Measurements from ENCODE around the gene C6orf132.

The C6orf132 gene

DNA sequence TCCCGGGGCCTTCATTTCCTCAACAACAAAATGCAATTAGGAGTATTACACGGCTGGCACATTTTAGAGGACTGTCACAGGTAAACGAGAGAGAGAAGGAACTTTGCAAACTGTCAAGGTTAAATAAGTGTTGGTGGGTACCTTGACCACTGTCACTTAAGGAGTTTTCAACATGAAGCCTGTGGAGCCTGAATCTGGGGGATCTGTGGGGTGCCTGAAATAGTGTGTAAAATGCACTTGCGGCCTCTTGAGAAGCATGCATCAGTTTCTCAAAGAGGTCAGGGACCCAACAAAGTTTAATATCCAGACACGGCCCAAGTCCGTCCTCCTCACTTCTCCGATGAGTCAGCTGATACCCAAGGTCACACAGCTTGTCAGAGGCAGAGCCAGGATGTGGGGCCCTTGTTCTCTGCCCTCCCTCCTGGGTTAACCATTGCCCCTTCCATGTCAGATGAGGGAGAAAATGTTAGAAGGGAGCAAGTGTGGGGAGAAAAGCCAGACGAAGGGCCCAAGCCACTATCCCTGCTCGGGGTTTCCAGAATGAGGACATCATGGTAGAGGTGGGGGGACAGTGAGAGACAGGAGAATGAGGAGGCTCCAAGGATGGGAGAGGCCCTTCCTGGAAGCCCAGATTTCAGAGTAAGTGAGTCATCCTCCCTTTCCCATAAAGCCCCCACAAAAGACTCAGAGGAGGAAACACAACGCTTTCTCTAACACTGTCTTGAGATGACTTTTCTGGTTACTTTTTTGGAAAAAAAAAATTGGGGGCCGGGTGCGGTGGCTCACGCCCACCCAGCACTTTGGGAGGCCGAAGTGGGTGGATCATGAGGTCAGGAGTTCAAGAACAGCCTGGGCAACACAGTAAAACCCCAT is 42.2 kb downstream of the C6orf132 start:
- Histone ChIP-seq H4K91ac (ENCODE audit: low read depth, low read length) (no peak overlapping the region), H3K36me3 (ENCODE audit: control insufficient read depth in 1 of 2, insufficient read depth in 2 of 2, low read length in 2 of 2) (no peaks in the 10 kb centered on the region), H3K79me2 (ENCODE audit: control insufficient read depth, insufficient read depth, low read length, poor library complexity) (no peaks in the 10 kb centered on the region), H3K4me1 (ENCODE audit: control insufficient read depth in 1 of 2, insufficient read depth in 2 of 2, low read length in 2 of 2) (peaks cover 3 to 11% of the 10 kb centered on the region in 2 experiments), H3K4me3 (ENCODE audit: low read depth, low read length) (no peak overlapping the region), H2BK5ac (ENCODE audit: low read depth, low read length, poor library complexity) (no peak overlapping the region), H3K9me3 (ENCODE audit: insufficient read depth, low read depth, low read length) (no peaks in the 10 kb centered on the region), H3K27ac (ENCODE audit: low read depth, low read length) (no peak overlapping the region), H3K79me1 (ENCODE audit: low read length) (peaks cover 4% of the 10 kb centered on the region), H4K8ac (ENCODE audit: low read depth, low read length) (no peak overlapping the region), H3K18ac (ENCODE audit: low read length) (no peak overlapping the region), H3K14ac (ENCODE audit: low read length) (no peak overlapping the region), H3K4ac (ENCODE audit: low read depth, low read length) (no peak overlapping the region), H3K23ac (ENCODE audit: low read length) (no peak overlapping the region), H2BK120ac (ENCODE audit: insufficient read depth, low read length, poor library complexity) (no peak overlapping the region), H4K12ac (ENCODE audit: low read depth, low read length) (no peak overlapping the region), H3K4me2 (ENCODE audit: low read length) (no peak overlapping the region), H2BK12ac (ENCODE audit: low read length) (no peak overlapping the region), H3K27me3 (ENCODE audit: insufficient read depth, low read length) (no peaks in the 10 kb centered on the region), H2AK5ac (ENCODE audit: low read length) (no peak overlapping the region), H3K9ac (ENCODE audit: low read length) (no peak overlapping the region), H2AFZ (ENCODE audit: insufficient read depth, low read length, poor library complexity) (no peak overlapping the region)
- no CpG with 5 or more reads among the region's 14 CpGs for WGBS (ENCODE audit: extremely low coverage, insufficient coverage, insufficient read length)
- no peak for DNase-seq

DNA sequence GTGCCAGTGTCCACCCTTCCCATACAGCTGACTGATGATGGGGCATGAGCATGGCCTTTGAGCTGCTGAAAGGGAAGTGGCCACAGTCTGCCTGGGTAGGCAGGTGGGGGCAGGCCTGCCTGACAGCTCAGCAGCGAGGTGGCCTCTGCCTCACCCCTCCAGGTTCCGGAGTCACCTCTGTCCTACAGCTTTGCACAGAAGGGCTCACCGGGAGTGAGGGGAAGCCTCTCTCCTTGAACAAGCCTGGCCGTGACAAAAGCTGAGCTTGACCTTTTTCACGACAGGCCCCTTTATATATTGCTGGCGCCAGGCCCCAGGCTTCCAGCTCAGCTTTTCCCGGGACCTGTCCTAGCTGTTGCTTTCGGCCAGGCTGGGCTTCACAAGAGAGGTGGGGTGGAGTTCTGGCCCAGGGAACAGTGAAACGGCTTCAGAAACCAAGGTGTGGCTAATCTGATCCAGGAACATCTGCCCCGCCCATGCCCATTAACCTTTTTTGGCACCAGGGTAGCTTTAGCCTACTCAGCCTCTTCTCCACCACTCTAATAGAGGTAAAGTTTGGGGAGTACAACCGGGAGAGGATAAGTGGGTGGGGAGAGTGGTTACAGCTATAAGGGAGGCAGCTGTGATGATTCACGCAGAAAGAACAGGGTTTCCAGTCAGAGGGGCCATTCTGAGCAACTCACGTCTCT is 42.9 kb downstream of the C6orf132 start:
- no peak overlapping the region for H3K4me2 ChIP-seq (ENCODE audit: low read length)
- H3K4me1 ChIP-seq (ENCODE audit: control insufficient read depth in 1 of 2, insufficient read depth in 2 of 2, low read length in 2 of 2), result peaks cover 3 to 8% of the 10 kb centered on the region in 2 experiments
- no peaks in the 10 kb centered on the region for H3K27me3 ChIP-seq (ENCODE audit: insufficient read depth, low read length)
- no peaks in the 10 kb centered on the region for H3K9me3 ChIP-seq (ENCODE audit: insufficient read depth, low read depth, low read length)
- H3K36me3 ChIP-seq (ENCODE audit: control insufficient read depth in 1 of 2, insufficient read depth in 2 of 2, low read length in 2 of 2), result no peaks in the 10 kb centered on the region
- H3K79me1 ChIP-seq (ENCODE audit: low read length), result peaks cover 3% of the 10 kb centered on the region
- no peak overlapping the region for H3K4ac ChIP-seq (ENCODE audit: low read depth, low read length)
- no peak overlapping the region for H4K12ac ChIP-seq (ENCODE audit: low read depth, low read length)
- no peak for DNase-seq
- no peak overlapping the region for H2BK12ac ChIP-seq (ENCODE audit: low read length)
- no peak overlapping the region for H4K8ac ChIP-seq (ENCODE audit: low read depth, low read length)
- H3K14ac ChIP-seq (ENCODE audit: low read length), result no peak overlapping the region
- H2BK5ac ChIP-seq (ENCODE audit: low read depth, low read length, poor library complexity), result no peak overlapping the region
- H2AFZ ChIP-seq (ENCODE audit: insufficient read depth, low read length, poor library complexity), result no peak overlapping the region
- H3K9ac ChIP-seq (ENCODE audit: low read length), result no peak overlapping the region
- no peaks in the 10 kb centered on the region for H3K79me2 ChIP-seq (ENCODE audit: control insufficient read depth, insufficient read depth, low read length, poor library complexity)
- H3K4me3 ChIP-seq (ENCODE audit: low read depth, low read length), result peak overlapping the region; percentile 24
- no peak overlapping the region for H2AK5ac ChIP-seq (ENCODE audit: low read length)
- H3K18ac ChIP-seq (ENCODE audit: low read length), result no peak overlapping the region
- H3K27ac ChIP-seq (ENCODE audit: low read depth, low read length), result no peak overlapping the region
- no CpG with 5 or more reads among the region's 13 CpGs for WGBS (ENCODE audit: extremely low coverage, insufficient coverage, insufficient read length)
- no peak overlapping the region for H2BK120ac ChIP-seq (ENCODE audit: insufficient read depth, low read length, poor library complexity)
- no peak overlapping the region for H3K23ac ChIP-seq (ENCODE audit: low read length)
- no peak overlapping the region for H4K91ac ChIP-seq (ENCODE audit: low read depth, low read length)

DNA sequence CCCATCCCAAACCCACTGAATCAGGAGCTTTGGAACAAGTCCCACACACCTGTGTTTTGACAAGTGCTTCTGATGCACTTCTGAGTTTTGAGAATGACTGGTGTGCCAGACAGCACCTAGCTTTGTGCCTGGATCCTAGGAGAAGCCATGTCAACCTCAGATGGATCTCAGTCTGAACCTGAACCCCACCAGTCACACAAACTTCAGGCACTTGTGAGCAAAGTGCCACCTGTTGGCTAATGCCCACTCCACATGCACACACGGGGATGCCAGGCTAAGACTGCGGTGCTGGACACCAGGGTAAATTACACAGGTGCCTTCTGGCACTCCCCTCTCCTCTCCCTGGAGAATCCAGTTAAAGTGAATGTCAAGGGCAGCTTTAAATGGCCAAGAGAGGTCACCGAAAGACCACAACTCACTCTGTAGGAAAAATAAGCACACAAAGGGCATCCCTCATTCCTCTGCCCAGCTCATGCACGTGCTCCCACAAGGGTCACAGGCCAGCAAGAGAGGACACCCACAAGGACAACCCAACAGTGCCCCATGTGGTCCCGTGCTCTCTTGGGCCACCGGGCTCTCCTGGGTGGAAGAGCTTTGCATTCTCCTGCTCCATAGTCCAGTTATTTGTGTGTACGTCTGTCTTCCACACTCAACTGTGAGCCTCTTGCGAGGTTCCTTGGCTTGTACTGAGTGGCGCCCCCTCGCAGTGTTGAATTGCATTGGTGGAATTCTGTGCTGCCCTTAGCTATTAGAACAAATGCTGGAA is 46.5 kb downstream of the C6orf132 start:
- H3K23ac ChIP-seq (ENCODE audit: low read length), result no peak overlapping the region
- no peak overlapping the region for H3K27ac ChIP-seq (ENCODE audit: low read depth, low read length)
- H4K91ac ChIP-seq (ENCODE audit: low read depth, low read length), result no peak overlapping the region
- no peak overlapping the region for H3K4ac ChIP-seq (ENCODE audit: low read depth, low read length)
- H2AK5ac ChIP-seq (ENCODE audit: low read length), result no peak overlapping the region
- H3K4me1 ChIP-seq (ENCODE audit: control insufficient read depth in 1 of 2, insufficient read depth in 2 of 2, low read length in 2 of 2), result peaks cover 3 to 4% of the 10 kb centered on the region in 2 experiments
- H3K27me3 ChIP-seq (ENCODE audit: insufficient read depth, low read length), result no peaks in the 10 kb centered on the region
- H2BK120ac ChIP-seq (ENCODE audit: insufficient read depth, low read length, poor library complexity), result no peak overlapping the region
- H3K14ac ChIP-seq (ENCODE audit: low read length), result no peak overlapping the region
- no CpG with 5 or more reads among the region's 10 CpGs for WGBS (ENCODE audit: extremely low coverage, insufficient coverage, insufficient read length)
- H3K36me3 ChIP-seq (ENCODE audit: control insufficient read depth in 1 of 2, insufficient read depth in 2 of 2, low read length in 2 of 2), result no peaks in the 10 kb centered on the region
- no peaks in the 10 kb centered on the region for H3K9me3 ChIP-seq (ENCODE audit: insufficient read depth, low read depth, low read length)
- no peak for DNase-seq
- H4K8ac ChIP-seq (ENCODE audit: low read depth, low read length), result no peak overlapping the region
- H3K4me2 ChIP-seq (ENCODE audit: low read length), result no peak overlapping the region
- H3K18ac ChIP-seq (ENCODE audit: low read length), result no peak overlapping the region
- no peaks in the 10 kb centered on the region for H3K79me1 ChIP-seq (ENCODE audit: low read length)
- H4K12ac ChIP-seq (ENCODE audit: low read depth, low read length), result no peak overlapping the region
- no peaks in the 10 kb centered on the region for H3K79me2 ChIP-seq (ENCODE audit: control insufficient read depth, insufficient read depth, low read length, poor library complexity)
- H3K9ac ChIP-seq (ENCODE audit: low read length), result no peak overlapping the region
- H2AFZ ChIP-seq (ENCODE audit: insufficient read depth, low read length, poor library complexity), result no peak overlapping the region
- peak overlapping the region; percentile 30 for H3K4me3 ChIP-seq (ENCODE audit: low read depth, low read length)
- no peak overlapping the region for H2BK5ac ChIP-seq (ENCODE audit: low read depth, low read length, poor library complexity)
- no peak overlapping the region for H2BK12ac ChIP-seq (ENCODE audit: low read length)

DNA sequence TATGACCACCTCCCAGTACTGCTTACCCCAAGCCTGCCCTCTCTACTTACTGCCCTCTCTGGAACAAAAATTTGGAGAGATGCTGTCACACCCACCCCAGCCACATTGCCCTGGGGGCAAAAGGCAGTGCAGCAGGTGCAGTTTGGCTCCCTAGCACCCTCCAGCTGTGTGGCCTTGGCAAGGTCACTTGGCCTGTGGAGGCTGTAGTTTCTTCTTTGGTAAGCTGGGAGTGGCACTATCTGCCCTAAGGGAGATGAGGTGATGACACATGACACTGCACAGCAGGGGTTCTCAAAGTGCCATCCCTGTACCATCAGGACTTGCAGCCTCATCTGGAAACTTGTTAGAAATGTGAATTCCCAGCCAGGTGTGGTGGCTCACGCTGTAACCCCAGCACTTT is 47.3 kb downstream of the C6orf132 start:
- H2BK120ac ChIP-seq (ENCODE audit: insufficient read depth, low read length, poor library complexity), result no peak overlapping the region
- no peaks in the 10 kb centered on the region for H3K36me3 ChIP-seq (ENCODE audit: control insufficient read depth in 1 of 2, insufficient read depth in 2 of 2, low read length in 2 of 2)
- H3K27me3 ChIP-seq (ENCODE audit: insufficient read depth, low read length), result no peaks in the 10 kb centered on the region
- H4K12ac ChIP-seq (ENCODE audit: low read depth, low read length), result no peak overlapping the region
- H4K91ac ChIP-seq (ENCODE audit: low read depth, low read length), result no peak overlapping the region
- no peak overlapping the region for H3K18ac ChIP-seq (ENCODE audit: low read length)
- WGBS (ENCODE audit: extremely low coverage, insufficient coverage, insufficient read length), result no CpG with 5 or more reads among the region's 1 CpG
- no peak overlapping the region for H3K27ac ChIP-seq (ENCODE audit: low read depth, low read length)
- H3K23ac ChIP-seq (ENCODE audit: low read length), result no peak overlapping the region
- H2BK5ac ChIP-seq (ENCODE audit: low read depth, low read length, poor library complexity), result no peak overlapping the region
- H3K14ac ChIP-seq (ENCODE audit: low read length), result no peak overlapping the region
- no peaks in the 10 kb centered on the region for H3K79me1 ChIP-seq (ENCODE audit: low read length)
- H4K8ac ChIP-seq (ENCODE audit: low read depth, low read length), result no peak overlapping the region
- H3K9ac ChIP-seq (ENCODE audit: low read length), result no peak overlapping the region
- no peak overlapping the region for H2BK12ac ChIP-seq (ENCODE audit: low read length)
- no peak overlapping the region for H3K4me3 ChIP-seq (ENCODE audit: low read depth, low read length)
- H2AFZ ChIP-seq (ENCODE audit: insufficient read depth, low read length, poor library complexity), result no peak overlapping the region
- DNase-seq, result no peak
- H3K4me2 ChIP-seq (ENCODE audit: low read length), result no peak overlapping the region
- peaks cover under 1 to 3% of the 10 kb centered on the region in 2 experiments for H3K4me1 ChIP-seq (ENCODE audit: control insufficient read depth in 1 of 2, insufficient read depth in 2 of 2, low read length in 2 of 2)
- no peak overlapping the region for H3K4ac ChIP-seq (ENCODE audit: low read depth, low read length)
- no peak overlapping the region for H2AK5ac ChIP-seq (ENCODE audit: low read length)
- H3K9me3 ChIP-seq (ENCODE audit: insufficient read depth, low read depth, low read length), result no peaks in the 10 kb centered on the region
- no peaks in the 10 kb centered on the region for H3K79me2 ChIP-seq (ENCODE audit: control insufficient read depth, insufficient read depth, low read length, poor library complexity)
